Glomerular endothelial cell (primary cell): ENCODE data around the gene OR6B2. TPM values are rescaled to one million over a fixed set of nuclear protein-coding genes. Genes with fewer than 3 reads are reported as not detected.

Experiments
- DNase-seq: peaks from one replicate; pipeline ENCODE4 v3.0.0-alpha.2; 2011; ENCODE audit warnings: low read depth, low spot score; ENCODE audit errors: extremely low read depth
- total RNA-seq: library from RNA; depleted of rRNA; stranded (reverse); fragments of >200 nt; gene quantifications from 2 replicates; pipeline ENCODE4 v1.2.3, GENCODE V29; 2015

The OR6B2 gene
- total RNA-seq, 1 donor from 2014 or later: not detected

GRCh38 chr2:239983004-239983778, 47.0 kb downstream of the OR6B2 start:
- no peak for DNase-seq

Other genes with a start within 250 kb of the OR6B2 start
- gene NDUFA10, start 5.1 kb downstream of the OR6B2 start, total RNA-seq: 98.9 and 141 TPM in 2 replicates
- gene OR6B3, start 23.1 kb upstream of the OR6B2 start, total RNA-seq: not detected in 2 replicates
- gene COPS9, start 105.9 kb upstream of the OR6B2 start, total RNA-seq: 216 and 240 TPM in 2 replicates
- gene OTOS, start 110.2 kb upstream of the OR6B2 start, total RNA-seq: not detected in 2 replicates